Activated CD4-positive, alpha-beta T cell treated with anti-CD3 and anti-CD28 coated beads for 36 hours (primary cell): Measurements from ENCODE around the gene ARMC5. TPM values are rescaled to one million over a fixed set of nuclear protein-coding genes. Genes with fewer than 3 reads are reported as not detected.

Experiments used
- ATAC-seq: fragments of 200-7000 bp; cut with Tn5 transposase; one replicate; pipeline ENCODE4 v1.10.0; 2021; ENCODE audit warnings: mild to moderate bottlenecking, moderate library complexity
- CTCF ChIA-PET: fragments of 350-600 bp; sonication (Branson Sonifier 250); formaldehyde crosslinking; loops from one replicate; lab custom pipeline; 2021; ENCODE audit warnings: antibody characterized with exemption; lab: Charles Lee
- POLR2A ChIA-PET: fragments of 350-600 bp; sonication (Branson Sonifier 250); formaldehyde crosslinking; loops from one replicate; lab custom pipeline; 2021; ENCODE audit warnings: antibody characterized with exemption, inconsistent platforms; lab: Charles Lee
- DNase-seq: peaks from one replicate; pipeline ENCODE4 v3.0.0-alpha.2; 2020
- H3K27ac Mint-ChIP-seq: one replicate; pipeline ENCODE4 v1.8.0; 2021; ENCODE audit warnings: mixed read lengths
- H3K27me3 Mint-ChIP-seq: one replicate; pipeline ENCODE4 v1.8.0; 2021; ENCODE audit warnings: mixed read lengths
- H3K36me3 Mint-ChIP-seq: one replicate; pipeline ENCODE4 v1.8.0; 2021; ENCODE audit warnings: low read depth, mixed read lengths
- H3K4me1 Mint-ChIP-seq: one replicate; pipeline ENCODE4 v1.8.0; 2021; ENCODE audit warnings: mixed read lengths
- H3K4me3 Mint-ChIP-seq: one replicate; pipeline ENCODE4 v1.8.0; 2021; ENCODE audit warnings: mild to moderate bottlenecking, moderate library complexity, mixed read lengths
- H3K9me3 Mint-ChIP-seq: one replicate; pipeline ENCODE4 v1.8.0; 2021; ENCODE audit warnings: low read depth, mixed read lengths
- intact Hi-C, 2 experiments: fragments of 100-400 bp; cut with DNase I in 1 of 2; cut with micrococcal nuclease in 1 of 2; formaldehyde crosslinking; loops; one replicate each; pipeline versions ENCODE4 v1.14.2 to v1.15.1; 2022 to 2024; cut with DNase I, micrococcal nuclease
- total RNA-seq, 2 experiments: library from RNA; stranded (reverse); gene quantifications; one replicate each; pipeline ENCODE4 v1.2.3, GENCODE V29; 2021

Gene ARMC5
- total RNA-seq, 2 experiments from 2014 or later: 7.0 to 7.9 TPM

- ATAC-seq (no peak), DNase-seq (no peak)
- Mint-ChIP-seq H3K27ac (no peak overlapping the region), H3K4me1 (peaks cover 26% of the 10 kb centered on the region), H3K4me3 (no peak overlapping the region), H3K9me3 (no peaks in the 10 kb centered on the region), H3K36me3 (peaks cover 25% of the 10 kb centered on the region), H3K27me3 (no peaks in the 10 kb centered on the region)
- ChIA-PET POLR2A (interaction anchor here (0.6 kb wide), 1 partner anchor 15 kb away, joined by 3 read pairs; no protein-coding TSS in a partner anchor), CTCF (interaction anchor here (1.0 to 3.3 kb wide), 5 partner anchors 12 to 406 kb away, joined by 3 to 17 read pairs (median 4); no protein-coding TSS in a partner anchor)
- intact Hi-C loops: no loop called here
These were observed 2.9 kb downstream of the ARMC5 start for GRCh38 chr16:31461921-31462804.

GRCh38 chr16:31464348-31464769 lies 5.1 kb downstream of the ARMC5 start:
- H3K4me1 Mint-ChIP-seq: peaks cover 20% of the 10 kb centered on the region
- CTCF ChIA-PET: no interaction called here

DNA sequence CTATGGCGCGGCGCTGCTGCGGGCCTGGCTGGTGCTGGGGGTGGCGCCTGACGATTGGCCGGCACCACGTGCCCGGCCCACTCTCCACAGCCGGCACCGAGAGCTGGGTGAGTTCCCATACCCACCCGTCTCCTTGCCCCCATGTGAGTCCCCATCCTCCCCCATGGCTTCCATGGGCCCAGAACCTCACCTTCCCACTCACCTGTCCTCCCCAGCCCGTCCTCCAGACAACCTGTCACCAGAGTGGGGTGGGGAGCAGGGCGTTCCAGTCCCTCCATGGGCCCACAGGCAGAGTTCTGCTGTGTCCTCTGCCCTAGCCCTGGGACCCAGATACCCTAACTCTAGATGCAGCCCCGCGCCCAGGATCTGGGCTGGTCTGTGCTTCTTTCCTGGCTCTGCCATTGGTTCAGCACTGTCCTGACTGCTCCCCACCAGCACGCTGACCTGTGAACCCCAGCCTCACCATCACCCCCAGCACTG lies 5.5 kb downstream of the ARMC5 start:
- Mint-ChIP-seq H3K27me3 (no peaks in the 10 kb centered on the region), H3K36me3 (peaks cover 12% of the 10 kb centered on the region), H3K9me3 (no peaks in the 10 kb centered on the region), H3K4me1 (peaks cover 20% of the 10 kb centered on the region), H3K27ac (no peak overlapping the region), H3K4me3 (no peak overlapping the region)
- DNase-seq (no peak), ATAC-seq (no peak)
- intact Hi-C loops: no loop called here
- CTCF ChIA-PET: no interaction called here
- POLR2A ChIA-PET: no interaction called here

More at GRCh38 chr16:31464348-31464769, 5.1 kb downstream of the ARMC5 start:
- Mint-ChIP-seq H3K9me3 (no peaks in the 10 kb centered on the region), H3K27me3 (no peaks in the 10 kb centered on the region), H3K27ac (no peak overlapping the region), H3K4me3 (no peak overlapping the region), H3K36me3 (peaks cover 12% of the 10 kb centered on the region)
- ATAC-seq: no peak
- no peak for DNase-seq
- intact Hi-C loops: no loop called here
- POLR2A ChIA-PET: interaction anchor here (1.2 kb wide), 1 partner anchor 39 kb away, joined by 3 read pairs; no protein-coding TSS in a partner anchor

GRCh38 chr16:31465788-31466370 lies 6.6 kb downstream of the ARMC5 start:
- peaks cover 12% of the 10 kb centered on the region for H3K36me3 Mint-ChIP-seq
- POLR2A ChIA-PET: no interaction called here
- H3K4me1 Mint-ChIP-seq: peaks cover 11% of the 10 kb centered on the region
- DNase-seq (no peak), ATAC-seq (no peak)
- H3K9me3 Mint-ChIP-seq: no peaks in the 10 kb centered on the region
- intact Hi-C loops: no loop called here
- H3K27me3 Mint-ChIP-seq: no peaks in the 10 kb centered on the region
- no peak overlapping the region for H3K4me3 Mint-ChIP-seq
- no peak overlapping the region for H3K27ac Mint-ChIP-seq
- CTCF ChIA-PET: no interaction called here

GRCh38 chr16:31466381-31466841 lies 7.1 kb downstream of the ARMC5 start:
- H3K36me3 Mint-ChIP-seq: peaks cover 12% of the 10 kb centered on the region
- H3K9me3 Mint-ChIP-seq: no peaks in the 10 kb centered on the region
- H3K4me1 Mint-ChIP-seq: peaks cover 8% of the 10 kb centered on the region
- ATAC-seq (no peak), DNase-seq (no peak)
- H3K4me3 Mint-ChIP-seq: no peak overlapping the region
- intact Hi-C loops: no loop called here
- H3K27ac Mint-ChIP-seq: no peak overlapping the region
- CTCF ChIA-PET: no interaction called here
- peaks cover 4% of the 10 kb centered on the region for H3K27me3 Mint-ChIP-seq
- POLR2A ChIA-PET: no interaction called here

DNA sequence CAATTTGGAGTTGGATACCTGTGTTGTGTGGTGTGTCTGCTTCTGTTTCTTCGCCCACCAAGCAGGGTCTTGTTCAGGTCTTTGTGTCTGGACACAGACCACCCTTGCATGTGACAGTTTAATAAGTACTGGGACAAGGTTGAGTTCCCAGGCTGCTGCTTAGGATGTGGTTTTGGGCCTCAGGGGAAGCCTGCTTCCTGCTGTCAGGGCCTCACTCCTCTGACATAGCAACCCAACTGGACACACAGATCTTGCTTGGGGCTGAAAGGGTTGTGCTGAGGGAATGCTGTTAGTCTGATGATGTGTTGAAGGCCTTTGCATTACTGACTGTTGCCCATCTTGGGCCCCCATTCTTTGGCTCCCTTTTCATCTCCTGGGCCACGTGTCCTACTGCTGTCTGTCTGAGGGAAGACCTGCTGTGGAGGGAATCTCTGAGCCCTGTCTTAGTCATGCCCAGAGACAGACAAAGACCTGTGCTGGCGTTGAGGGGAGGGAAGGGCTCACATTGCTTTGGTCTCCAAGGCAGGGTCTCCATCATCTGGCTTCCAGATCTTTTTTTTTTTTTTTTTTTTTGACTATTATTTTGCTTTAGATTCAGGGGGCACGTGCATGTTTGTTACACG lies 8.0 kb downstream of the ARMC5 start:
- peaks cover 12% of the 10 kb centered on the region for H3K36me3 Mint-ChIP-seq
- H3K4me3 Mint-ChIP-seq: no peak overlapping the region
- ChIA-PET POLR2A (no interaction called here), CTCF (no interaction called here)
- peaks cover 8% of the 10 kb centered on the region for H3K27me3 Mint-ChIP-seq
- ATAC-seq (no peak), DNase-seq (no peak)
- H3K4me1 Mint-ChIP-seq: peaks cover 9% of the 10 kb centered on the region
- no peaks in the 10 kb centered on the region for H3K9me3 Mint-ChIP-seq
- no peak overlapping the region for H3K27ac Mint-ChIP-seq
- intact Hi-C loops: no loop called here

- DNase-seq (no peak), ATAC-seq (no peak)
- Mint-ChIP-seq H3K4me3 (no peak overlapping the region), H3K27me3 (peaks cover 13% of the 10 kb centered on the region), H3K36me3 (peaks cover 11% of the 10 kb centered on the region), H3K27ac (no peak overlapping the region), H3K9me3 (no peaks in the 10 kb centered on the region), H3K4me1 (peaks cover 12% of the 10 kb centered on the region)
- intact Hi-C loops: no loop called here
- ChIA-PET CTCF (interaction anchor here (1.0 kb wide), 1 partner anchor 309 kb away, joined by 3 read pairs; no protein-coding TSS in a partner anchor), POLR2A (no interaction called here)
These were observed 8.6 kb downstream of the ARMC5 start for GRCh38 chr16:31467858-31468257.

DNA sequence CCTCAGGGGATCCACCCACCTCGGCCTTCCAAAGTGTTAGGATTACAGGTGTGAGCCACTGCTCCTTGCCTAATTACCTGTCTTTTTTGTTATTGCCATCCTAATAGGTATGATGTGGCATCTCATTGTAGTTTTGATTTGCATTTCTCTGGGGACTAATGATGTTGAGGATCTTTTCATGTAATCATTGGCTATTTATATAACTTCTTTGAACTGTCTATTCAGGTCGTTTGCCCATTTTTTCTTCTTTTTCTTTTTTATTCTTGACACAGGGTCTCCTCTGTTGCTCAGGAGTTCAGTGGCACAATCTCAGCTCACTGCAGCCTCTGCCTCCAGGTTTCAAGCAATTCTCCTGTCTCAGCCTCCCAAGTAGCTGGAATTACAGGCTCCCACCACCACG lies 11.3 kb downstream of the ARMC5 start:
- POLR2A ChIA-PET: interaction anchor here (1.0 kb wide), 1 partner anchor 10 kb away, joined by 5 read pairs; no protein-coding TSS in a partner anchor

DNA sequence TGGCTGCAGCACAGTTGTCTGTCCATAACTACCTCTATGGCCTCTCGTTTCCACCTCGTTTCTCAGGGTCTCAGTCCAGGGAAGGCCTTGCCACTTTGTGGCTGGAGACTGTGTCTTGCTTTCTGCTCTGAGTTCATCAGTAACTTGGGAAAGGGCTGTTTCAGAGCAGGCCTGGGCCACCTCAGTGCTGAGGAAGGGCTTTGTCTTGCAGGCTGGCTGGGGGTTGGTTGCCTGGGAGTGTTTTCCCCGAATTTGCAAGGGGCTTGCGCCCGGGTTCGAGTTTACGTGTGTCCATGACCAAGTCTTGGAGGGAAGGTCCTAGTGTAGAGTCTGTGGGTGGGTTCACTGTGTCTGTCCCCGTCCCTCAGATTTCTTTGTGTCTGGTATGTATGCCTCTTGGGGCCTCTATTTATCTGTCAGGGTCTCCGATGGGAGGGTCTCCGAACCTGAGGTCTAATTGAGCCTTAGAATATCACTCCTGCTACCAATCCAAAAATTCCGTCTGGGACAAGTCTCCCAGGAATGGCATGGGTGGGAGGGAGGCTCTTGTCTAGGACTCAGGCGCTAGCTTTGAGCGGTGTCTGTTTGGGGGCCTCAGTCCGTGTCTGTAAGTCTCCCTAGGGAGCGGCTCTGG lies 12.1 kb downstream of the ARMC5 start:
- Mint-ChIP-seq H3K27me3 (peaks cover 18% of the 10 kb centered on the region), H3K27ac (peak overlapping the region; percentile 2), H3K4me1 (peaks cover 20% of the 10 kb centered on the region), H3K4me3 (no peak overlapping the region), H3K36me3 (peaks cover 5% of the 10 kb centered on the region), H3K9me3 (no peaks in the 10 kb centered on the region)
- ChIA-PET CTCF (interaction anchor here (0.7 kb wide), 1 partner anchor 10 kb away, joined by 3 read pairs; no protein-coding TSS in a partner anchor), POLR2A (no interaction called here)
- intact Hi-C loops: no loop called here
- DNase-seq (no peak), ATAC-seq (no peak)

More for the DNA sequence above, 11.3 kb downstream of the ARMC5 start:
- intact Hi-C loops: no loop called here
- Mint-ChIP-seq H3K27ac (no peak overlapping the region), H3K4me3 (no peak overlapping the region), H3K36me3 (peaks cover 5% of the 10 kb centered on the region), H3K4me1 (peaks cover 12% of the 10 kb centered on the region), H3K27me3 (peaks cover 18% of the 10 kb centered on the region), H3K9me3 (no peaks in the 10 kb centered on the region)
- ATAC-seq: no peak
- CTCF ChIA-PET: interaction anchor here (0.6 to 0.7 kb wide), 2 partner anchors 10 to 397 kb away, joined by 3 read pairs; partner anchors contain the start of genes ZNF646 and ZNF668
- DNase-seq: no peak

DNA sequence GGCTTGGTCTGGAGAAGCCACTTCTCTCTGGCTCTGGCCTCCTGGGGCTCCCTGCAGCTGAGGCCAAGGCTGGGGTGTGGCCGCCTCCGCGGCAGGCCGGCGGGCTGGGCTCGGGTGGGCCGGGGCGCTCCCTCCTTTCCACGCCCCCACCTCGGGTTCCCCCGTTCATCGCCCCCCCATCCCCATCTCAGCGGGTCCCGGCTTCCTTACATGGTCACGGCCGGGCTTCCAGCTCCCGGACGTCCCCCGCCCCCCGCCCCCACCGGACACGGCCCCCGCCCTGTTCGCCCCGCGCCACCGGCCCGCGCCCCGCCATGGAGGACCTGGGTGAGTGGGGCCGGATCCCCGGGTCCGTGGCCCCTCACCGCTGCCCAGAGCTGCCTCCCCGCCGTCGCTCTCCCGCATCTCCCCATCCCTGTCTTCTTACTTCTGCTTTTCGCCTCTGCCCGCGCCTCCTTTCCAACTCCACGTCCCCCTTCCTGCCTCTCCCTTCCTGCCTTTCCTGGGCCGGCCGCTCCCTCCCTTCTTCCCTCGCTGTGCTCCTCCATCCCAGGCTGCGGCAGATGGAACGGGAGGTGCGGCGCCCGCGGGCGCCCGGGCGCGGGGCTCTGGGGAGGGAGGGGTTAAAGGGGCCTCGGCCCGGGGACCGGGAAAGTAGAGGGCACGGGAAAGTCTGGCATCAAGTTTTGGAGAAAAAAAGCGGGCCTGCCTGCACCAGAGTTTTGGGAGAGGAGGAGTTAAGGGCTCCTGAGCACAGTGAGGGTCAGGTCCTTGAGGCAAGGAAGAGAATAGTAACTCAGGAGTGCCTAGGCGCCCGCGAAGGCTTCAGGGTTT lies 12.8 kb downstream of the ARMC5 start, which contains the start of gene TGFB1I1:
Gene TGFB1I1 (plus strand): TSS at position 278 of the 834 bp plus-strand sequence. CDS start 37 bp downstream, at position 315.
- H3K36me3 Mint-ChIP-seq: peaks cover under 1% of the 10 kb centered on the region
- ChIA-PET CTCF (interaction anchor here (0.7 kb wide), 1 partner anchor 11 kb away, joined by 3 read pairs; no protein-coding TSS in a partner anchor), POLR2A (interaction anchor here (0.6 kb wide), 1 partner anchor 13 kb away, joined by 3 read pairs; the partner anchor contains the start of gene ARMC5)
- peak within 1 kb of the TSS; percentile 2 for H3K27ac Mint-ChIP-seq
- ATAC-seq (no peak), DNase-seq (no peak)
- peaks cover 18% of the 10 kb centered on the region for H3K27me3 Mint-ChIP-seq
- H3K9me3 Mint-ChIP-seq: no peaks in the 10 kb centered on the region
- H3K4me3 Mint-ChIP-seq: peak within 1 kb of the TSS; percentile 54
- peaks cover 19% of the 10 kb centered on the region for H3K4me1 Mint-ChIP-seq
- intact Hi-C loops: no loop called here
